Putamen (tissue), 1 donor: ENCODE data around the gene MRFAP1.

Experiments used
- DNase-seq: peaks from one replicate; pipeline ENCODE4 v3.0.0-alpha.2; 2016; ENCODE audit warnings: low spot score

MRFAP1 gene

DNA sequence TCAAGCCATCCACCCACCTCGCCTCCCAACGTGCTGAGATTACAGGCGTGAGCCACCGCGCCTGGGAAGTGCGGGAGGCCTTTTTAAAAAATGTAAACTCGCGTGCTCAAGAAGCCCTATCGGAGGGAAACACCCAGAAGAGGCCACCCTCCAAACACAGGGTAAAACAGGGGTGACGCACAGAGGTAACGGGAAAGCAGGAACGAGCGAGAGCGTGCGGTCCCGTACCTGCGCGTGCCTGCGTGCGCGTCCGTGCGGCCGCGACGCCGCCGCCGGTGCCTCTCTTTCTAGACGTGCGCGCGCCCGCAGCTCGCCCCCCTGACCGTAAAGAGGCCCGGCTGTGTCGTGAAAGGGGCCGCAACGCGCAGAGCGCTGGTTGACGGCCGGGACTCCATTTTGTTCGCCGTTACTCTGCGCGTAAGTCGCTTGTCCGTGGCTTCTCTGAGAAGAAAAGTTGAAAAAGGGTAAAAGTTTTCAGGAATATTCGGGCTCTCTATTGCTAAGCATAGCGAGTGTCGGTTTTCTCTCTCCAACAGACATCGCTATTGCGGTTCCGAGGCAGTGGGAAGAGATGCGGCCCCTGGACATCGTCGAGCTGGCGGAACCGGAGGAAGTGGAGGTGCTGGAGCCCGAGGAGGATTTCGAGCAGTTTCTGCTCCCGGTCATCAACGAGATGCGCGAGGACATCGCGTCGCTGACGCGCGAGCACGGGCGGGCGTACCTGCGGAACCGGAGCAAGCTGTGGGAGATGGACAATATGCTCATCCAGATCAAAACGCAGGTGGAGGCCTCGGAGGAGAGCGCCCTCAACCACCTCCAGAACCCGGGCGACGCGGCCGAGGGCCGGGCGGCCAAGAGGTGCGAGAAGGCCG is at the start of gene MRFAP1:
Gene MRFAP1 (plus strand): TSS at position 394 of the 872 bp plus-strand sequence. CDS start 178 bp downstream, at position 572.
- DNase-seq = peak; percentile 94

DNA sequence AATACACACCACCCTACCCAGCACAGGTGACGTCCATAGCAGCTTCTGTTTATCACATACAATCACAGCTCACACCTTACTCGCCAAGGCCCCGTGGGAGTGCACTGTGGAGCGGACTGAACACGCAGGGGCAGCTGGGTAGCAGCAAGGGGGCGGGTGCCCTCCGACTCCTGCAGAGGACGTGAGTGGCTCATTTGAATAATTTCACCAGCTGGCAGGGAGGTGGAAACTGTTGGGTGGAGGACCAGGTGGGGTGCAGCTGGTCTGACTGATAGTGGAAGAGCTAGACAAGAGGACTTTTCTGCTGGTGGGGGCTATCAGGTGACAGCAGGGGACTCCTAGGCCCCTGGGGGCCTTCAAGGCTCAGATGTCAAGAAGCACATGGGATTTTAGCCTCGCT is 49.2 kb upstream of the MRFAP1 start:
- no peak for DNase-seq

DNA sequence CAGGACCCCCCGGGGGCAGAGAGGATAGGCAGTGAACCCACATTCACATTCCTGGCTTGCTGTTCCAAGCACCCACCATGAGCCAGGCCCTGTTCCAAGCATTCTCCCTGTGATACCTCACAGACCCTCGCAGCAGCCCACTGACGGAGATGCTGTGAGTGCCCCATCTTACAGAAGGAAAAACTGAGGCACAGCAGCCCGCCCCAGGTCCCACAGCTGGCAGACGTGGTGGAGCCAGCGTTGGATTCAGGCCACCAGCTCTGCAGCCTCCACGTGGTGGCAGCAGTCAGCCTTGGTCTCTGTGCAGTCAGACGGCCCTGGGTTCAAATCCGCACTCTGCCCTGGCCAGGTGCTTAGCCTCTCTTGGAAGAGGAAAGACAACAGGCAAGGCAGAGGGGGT is 48.7 kb upstream of the MRFAP1 start:
- DNase-seq = no peak

DNA sequence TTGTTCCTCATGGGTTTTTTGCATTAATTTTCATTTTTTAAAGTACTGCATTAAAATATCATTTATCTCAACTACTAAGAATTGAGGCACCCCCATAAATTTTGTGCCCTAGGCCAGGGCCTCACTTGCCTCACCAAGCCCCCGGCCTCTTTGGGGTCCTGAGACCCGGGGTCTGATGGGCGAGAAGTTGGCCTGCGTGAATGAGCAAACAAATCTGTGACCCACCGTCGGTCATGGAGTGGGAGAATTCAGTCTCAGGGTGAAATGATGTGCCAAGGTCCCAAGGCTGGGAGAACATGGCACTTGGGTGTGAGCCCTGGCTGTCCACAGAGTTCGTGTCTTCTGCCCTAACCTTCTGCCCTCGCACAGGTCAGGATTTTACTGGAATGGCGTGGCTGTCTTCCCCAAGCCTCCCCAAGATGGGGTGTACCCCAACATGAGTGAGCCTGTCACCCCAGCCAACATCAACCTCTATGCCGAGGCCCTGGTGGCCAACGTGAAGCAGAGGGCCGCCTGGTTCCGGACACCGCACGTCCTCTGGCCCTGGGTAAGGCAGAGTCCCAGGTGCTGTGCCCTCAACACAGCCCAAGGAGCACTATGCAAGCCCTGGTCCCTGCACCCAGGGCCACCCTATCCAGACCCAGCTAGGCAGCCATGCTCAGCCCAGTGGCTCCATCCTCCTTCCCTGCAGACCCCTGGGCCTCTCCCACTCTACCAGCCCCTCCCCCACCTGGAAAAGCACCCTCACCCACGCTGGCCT is 47.5 kb upstream of the MRFAP1 start:
- DNase-seq = no peak

DNA sequence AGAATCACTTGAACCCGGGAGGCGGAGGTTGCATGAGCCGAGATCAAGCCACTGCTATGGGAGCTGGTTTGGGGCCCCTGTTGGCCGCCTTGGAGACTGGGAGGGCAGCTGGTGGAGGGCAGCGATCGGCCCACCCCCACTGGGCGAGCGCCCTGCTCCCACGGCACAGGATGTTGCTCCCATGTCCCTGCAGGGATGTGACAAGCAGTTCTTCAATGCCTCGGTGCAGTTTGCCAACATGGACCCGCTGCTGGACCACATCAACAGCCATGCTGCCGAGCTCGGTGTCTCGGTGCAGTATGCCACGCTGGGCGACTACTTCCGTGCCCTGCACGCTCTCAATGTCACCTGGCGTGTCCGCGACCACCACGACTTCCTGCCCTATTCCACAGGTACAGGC is 46.1 kb upstream of the MRFAP1 start:
- no peak for DNase-seq

DNA sequence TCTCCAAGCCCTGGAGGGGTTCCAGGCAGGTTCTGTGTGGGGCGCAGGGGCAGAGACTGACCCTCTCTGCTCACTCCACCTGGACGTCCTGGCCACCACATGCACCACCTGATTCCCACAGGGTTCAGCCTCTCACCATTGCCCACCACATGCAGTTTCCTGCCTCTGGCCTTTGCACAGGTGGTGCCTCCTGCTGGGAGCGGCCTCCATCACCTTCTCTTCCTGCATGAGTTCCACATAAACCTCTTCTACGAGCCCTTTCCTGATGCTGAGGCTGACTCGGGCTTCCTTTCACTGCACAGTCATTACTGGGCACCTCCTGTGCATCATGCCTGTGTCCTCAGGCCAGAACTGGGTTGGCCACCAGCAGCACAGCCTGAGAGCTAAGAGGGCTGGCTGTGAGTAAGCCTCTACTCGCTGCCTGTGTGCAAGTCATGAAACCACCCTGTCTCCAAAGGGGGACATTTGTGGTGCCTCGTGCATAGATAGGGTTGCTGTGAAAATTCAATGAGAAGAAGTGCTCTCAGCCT is 45.6 kb upstream of the MRFAP1 start:
- no peak for DNase-seq

DNA sequence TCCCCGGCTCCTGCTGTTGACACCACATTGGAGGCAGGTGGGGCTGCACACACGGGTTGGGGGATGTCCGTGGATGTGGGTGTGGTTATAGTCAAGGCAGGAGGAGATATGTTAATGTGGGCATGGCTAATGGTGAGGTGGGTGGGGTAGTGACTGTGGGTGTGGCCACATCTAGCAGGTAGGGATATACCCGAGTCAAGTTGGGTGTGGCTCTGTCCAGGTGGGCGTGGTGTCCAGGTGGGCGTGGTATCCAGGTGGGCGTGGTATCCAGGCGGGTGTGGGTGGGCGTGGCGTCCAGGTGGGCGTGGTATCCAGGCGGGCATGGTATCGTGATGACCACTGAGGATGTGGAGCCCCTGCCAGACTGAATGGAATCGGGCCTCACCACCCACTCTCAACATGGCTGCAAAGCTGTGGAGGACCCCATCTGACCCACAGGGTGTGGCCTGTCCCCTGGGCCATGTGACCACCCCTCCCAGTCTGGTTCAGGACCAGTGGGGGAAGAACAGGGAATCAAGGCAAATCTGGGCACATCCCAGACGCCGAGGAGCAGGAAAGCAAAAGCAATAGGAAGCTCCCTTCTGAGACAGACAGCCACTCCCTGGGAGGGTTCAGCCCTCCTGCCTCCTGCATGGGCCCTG is 44.5 kb upstream of the MRFAP1 start:
- no peak for DNase-seq

DNA sequence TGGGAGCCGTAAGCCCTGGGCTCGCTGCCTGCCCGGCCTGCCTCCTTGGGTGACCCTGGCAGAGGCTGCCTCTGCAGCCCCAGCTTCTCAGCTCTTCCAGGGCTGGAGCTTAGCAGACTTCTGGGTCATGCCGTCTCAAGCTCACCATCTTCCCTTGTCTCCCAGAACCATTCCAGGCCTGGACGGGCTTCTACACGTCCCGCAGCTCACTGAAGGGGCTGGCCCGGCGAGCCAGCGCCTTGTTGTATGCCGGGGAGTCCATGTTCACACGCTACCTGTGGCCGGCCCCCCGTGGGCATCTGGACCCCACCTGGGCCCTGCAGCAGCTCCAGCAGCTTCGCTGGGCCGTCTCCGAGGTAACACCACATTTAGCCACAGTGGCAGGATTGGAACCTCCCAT is 43.5 kb upstream of the MRFAP1 start:
- DNase-seq = no peak

DNA sequence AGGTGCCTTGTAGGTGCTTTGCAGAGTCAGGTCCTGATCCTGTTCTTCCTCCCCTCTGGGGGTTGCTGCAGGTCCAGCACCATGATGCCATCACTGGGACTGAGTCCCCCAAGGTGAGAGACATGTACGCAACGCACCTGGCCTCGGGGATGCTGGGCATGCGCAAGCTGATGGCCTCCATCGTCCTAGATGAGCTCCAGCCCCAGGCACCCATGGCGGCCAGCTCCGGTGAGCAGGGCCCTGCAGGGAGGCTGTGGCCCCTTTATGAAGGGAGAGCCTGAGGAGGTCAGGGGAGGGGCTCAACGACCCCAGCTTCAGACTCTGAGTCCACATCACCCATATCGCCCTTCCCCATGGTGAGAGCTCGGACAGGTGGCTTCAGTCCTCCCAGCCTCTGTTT is 42.4 kb upstream of the MRFAP1 start:
- DNase-seq = no peak

DNA sequence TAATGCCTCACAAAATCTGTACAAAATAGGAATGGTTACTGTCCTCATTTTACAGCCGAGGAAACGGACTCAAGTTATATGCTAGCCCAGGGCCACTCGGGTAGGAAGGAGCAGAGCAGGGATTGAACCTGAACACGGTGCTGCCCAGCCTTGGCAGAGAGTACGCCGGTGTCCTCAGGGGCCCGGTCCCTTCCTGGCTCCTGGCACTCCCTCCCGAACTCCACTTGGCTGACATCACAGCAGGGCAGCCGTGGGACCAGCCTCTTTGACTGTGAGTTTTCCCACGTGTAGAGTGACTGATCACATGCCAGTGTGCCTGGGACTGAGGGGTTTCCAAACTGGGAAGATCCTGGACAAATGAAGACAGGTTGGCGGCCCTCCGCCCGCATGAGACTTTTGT is 41.8 kb upstream of the MRFAP1 start:
- no peak for DNase-seq

DNA sequence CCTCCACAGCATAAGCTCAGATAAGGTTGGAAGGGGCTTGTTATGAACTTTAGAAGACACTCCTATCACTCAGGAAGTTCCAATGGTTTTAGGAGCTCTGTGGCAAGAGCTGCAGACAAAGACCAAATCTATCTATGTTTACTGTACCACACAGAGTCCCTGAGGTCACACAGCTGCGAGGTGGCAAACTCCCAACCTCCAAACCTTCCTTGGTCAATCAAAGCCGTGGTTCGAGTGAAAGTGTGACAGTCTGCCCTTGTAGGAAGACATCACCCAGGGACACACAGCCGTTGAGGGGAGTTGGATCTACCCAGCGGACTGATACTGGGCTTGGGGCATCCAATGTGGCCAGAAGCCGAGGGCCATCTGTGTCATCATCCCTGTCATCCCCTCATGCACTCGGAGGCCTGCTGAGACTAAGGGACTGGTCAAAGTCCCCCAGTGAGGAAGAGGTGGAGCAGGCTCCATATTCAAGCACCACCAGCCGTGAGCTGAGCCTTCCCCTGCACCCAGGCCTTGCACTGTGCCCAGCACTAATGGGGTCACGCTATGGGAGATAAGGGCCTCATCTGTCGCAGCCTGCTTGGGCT is 38.7 kb upstream of the MRFAP1 start:
- DNase-seq = no peak

DNA sequence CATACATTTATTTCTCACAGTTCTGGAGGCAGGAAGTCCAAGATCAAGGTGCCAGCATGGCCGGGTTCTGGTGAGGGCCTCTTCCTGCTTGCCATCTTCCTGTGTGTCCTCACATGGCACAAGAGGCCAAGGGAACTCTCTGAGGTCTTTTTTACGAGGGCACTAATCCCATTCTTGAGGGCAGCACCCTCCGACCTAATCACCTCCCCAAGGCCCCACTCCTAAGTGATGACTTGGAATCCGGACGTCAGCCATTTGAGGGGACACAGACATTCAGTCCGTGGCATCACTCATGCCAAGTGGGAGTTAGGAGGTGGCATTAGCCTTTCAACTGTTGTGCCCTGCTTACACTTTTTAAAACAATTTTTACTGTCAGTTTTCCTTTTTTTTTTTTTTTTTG is 38.2 kb upstream of the MRFAP1 start:
- DNase-seq = no peak

DNA sequence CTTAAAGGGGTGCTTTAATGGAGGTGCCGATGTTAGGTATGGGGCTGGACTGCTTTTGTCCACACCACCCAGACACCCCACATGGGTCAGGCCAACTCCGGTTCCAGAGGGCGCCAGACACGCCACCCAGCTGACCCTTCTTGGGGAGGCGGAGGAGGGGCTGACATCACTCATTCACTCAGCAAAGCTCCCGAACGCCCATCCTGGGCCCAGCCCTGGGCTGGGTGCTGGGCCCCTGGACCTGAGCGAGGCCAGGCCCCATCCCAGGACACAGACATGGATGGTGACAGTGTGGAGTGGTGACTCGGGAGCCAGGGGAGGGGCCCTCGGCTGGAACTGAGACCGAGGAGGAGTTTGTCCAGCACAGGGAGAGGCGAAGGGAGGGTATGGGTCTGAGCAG is 37.4 kb upstream of the MRFAP1 start:
- DNase-seq = no peak

DNA sequence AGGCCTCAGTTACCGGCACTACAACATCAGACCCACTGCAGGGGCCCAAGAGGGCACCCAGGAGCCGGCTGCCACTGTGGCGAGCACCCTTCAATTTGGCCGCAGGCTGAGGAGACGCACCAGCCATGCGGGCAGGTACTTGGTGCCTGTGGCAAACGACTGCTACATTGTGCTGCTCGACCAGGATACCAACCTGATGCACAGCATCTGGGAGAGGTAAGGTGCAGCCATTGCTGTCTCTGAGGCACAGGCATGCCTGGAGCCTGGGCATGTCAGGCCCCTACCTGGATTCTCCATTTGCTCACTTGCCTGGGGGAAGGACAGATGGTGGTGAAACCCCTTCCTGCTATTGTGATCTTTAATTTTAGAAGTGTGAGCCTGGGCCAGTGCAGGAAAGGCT is 35.4 kb upstream of the MRFAP1 start:
- no peak for DNase-seq

DNA sequence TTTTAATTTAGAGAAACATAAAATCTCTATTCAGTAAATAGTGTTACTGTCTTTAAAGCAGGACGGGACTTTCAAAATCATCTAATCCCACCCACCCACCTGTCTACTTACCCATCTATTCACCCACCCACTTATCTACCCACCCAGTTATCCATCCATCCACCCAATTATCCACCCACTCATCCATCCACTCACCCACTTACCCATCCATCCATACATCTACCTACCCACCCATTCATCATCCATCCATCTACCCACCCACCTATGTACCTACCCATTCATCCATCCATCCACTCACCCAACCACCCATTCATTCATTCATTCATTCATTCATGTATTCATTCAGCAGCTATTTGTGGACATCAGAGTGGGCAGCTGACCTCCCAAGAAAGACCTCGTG is 34.9 kb upstream of the MRFAP1 start:
- DNase-seq = no peak

DNA sequence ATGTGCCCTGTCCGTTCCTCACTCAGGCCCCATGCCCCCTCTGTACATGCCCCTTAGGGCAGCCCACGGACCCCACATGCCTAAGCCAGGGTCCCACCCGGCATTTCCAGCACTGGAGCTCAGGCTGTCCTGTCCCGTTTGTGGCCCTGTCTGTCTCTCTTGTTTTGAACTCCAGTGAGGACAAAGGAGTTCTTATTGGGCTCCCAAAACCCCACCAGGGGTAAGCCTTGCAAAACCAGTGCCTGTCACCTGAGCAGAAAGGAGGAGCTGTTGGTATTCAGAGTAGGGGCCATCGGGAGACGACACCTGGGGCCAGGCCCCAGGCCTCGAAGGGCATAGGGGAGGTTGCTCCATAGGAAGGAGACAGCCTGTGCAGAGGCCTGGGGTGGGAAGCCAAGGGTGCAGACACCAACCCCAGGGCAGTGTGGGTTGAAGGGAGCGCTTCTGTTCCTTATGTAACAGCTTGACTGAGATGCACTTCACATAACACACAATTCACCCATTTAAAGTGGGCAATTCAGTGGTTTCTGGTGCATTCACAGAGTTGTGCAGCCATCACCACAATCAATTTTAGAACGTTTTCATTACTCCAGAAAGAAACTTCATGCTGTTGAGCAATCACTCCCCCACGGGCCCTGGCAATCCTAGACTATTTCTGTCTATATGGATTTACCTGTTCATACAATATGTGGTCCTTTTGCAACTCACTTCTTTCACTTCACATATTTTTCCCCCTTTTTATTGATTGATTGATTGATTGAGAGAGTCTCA is 33.8 kb upstream of the MRFAP1 start:
- peak; percentile 53 for DNase-seq

DNA sequence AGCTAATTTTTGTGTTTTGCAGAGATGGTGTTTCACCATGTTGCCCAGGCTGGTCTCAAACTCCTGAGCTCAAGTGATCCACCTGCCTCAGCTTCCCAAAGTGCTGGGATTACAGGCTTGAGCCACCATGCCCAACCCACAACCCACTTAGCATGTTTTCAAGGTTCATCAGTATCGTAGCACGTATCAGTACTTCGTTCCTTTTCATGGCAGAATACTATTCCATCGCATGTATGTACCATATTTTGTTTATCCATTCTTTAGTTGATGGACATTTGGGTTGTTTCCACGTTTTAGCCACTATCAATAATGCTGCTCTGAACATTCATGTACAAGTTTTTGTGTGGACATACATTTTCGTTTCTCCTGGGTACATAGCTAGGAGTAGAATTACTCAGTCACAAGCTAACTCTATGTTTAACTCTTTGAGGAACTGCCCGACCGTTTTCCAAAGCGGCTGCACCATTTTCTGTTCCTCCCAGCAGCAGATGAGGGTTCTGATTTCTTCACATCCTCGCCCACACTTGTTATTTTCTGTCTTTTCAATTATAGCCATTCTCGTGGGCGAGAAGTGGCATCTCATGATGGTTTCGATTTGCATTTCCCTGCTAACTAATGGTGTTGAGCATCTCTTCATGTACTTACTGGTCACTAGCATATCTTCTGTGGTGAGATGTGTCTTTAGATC is 33.0 kb upstream of the MRFAP1 start:
- peak; percentile 49 for DNase-seq

DNA sequence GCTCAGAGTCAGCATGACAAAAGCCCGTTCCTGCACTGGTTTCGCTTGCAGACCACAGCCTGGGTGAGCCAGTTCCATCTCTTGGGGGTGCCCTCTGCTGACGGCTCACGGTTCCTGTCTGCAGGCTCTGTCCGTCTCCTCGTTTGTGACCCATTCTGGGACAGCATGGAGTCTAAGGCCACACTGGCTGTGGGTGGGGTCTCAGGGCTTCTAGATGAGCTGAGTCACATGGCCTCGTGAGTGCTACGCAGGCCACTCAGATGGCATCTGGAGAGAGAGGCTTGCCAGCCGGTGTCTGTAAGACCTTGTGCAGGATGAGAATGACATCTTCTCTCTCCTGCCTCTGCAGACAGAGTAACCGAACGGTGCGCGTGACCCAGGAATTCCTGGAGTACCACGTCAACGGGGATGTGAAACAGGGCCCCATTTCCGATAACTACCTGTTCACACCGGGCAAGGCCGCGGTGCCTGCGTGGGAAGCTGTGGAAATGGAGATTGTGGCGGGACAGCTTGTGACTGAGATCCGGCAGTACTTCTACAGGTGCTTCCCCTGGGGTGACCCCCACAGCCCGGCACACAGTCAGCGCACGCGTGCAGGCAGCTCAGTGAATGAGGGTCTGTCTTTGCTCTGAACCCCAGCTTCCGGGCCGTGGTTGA is 31.6 kb upstream of the MRFAP1 start:
- DNase-seq = peak; percentile 13

DNA sequence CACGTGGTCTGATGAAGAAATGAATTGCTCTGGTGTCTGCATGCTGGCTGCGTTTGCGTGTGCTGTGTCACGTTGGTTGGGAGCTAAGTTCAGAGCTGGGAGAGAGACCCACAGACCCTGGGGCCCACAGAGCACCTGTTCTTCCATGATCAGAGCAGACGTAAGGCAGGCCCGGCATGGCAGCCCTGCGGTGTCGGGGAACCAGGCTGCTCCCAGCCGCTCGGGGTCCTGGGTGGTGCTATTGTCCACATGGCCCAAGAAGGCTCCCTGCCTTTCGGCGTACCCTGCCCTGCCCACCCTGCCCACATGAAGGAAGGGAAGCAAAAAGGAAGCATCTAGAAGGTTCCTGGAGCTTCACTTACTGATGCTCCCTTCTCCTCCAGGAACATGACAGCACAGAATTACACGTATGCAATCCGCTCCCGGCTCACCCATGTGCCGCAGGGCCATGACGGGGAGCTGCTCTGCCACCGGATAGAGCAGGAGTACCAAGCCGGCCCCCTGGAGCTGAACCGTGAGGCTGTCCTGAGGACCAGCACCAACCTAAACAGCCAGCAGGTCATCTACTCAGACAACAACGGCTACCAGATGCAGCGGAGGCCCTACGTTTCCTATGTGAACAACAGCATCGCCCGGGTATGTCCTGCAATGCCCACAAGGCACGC is 30.9 kb upstream of the MRFAP1 start:
- DNase-seq = no peak
